SU-DHL-6 (cell line): Measurements from ENCODE around the gene KCTD16.

Experiments
- H2AFZ ChIP-seq: fragments of 200-600 bp; sonication (generic); 2 replicates; pipeline ENCODE4 v1.6.1; 2014; ENCODE audit warnings: low read depth, mild to moderate bottlenecking, moderate library complexity, mixed read lengths, antibody characterized with exemption, low read length; ENCODE audit not compliant: severe bottlenecking
- H3F3A ChIP-seq: fragments of 200-600 bp; shearing (Covaris generic); 2 replicates; pipeline ENCODE4 v1.6.0; 2016; ENCODE audit warnings: antibody characterized with exemption, mild to moderate bottlenecking; ENCODE audit not compliant: insufficient read depth
- H3K27ac ChIP-seq: fragments of 200-600 bp; sonication (generic); 2 replicates; pipeline ENCODE4 v1.5.1; 2016; ENCODE audit warnings: low read depth, mild to moderate bottlenecking, low read length, moderate library complexity, mixed read lengths
- H3K27me3 ChIP-seq: fragments of 200-600 bp; sonication (generic), shearing (Covaris generic); 2 replicates; pipeline ENCODE4 v1.6.0; 2014; ENCODE audit warnings: mild to moderate bottlenecking, low read length
- H3K36me3 ChIP-seq: fragments of 200-600 bp; sonication (generic); 2 replicates; pipeline ENCODE4 v1.6.1; 2014; ENCODE audit warnings: mild to moderate bottlenecking, low read length, mixed read lengths
- H3K4me2 ChIP-seq: fragments of 300-600, 200-600 bp; shearing (Covaris generic), sonication (generic); 2 replicates; pipeline ENCODE4 v1.6.0; 2014; ENCODE audit warnings: low read length, low read depth, mild to moderate bottlenecking; ENCODE audit not compliant: poor library complexity, severe bottlenecking
- H3K4me3 ChIP-seq: fragments of 200-600 bp; sonication (generic); 2 replicates; pipeline ENCODE4 v1.5.1; 2014; ENCODE audit warnings: antibody characterized with exemption, low read length, mild to moderate bottlenecking, mixed read lengths; ENCODE audit not compliant: insufficient read depth, poor library complexity, severe bottlenecking
- H3K79me2 ChIP-seq: fragments of 200-600 bp; sonication (generic); 2 replicates; pipeline ENCODE4 v1.6.1; 2014; ENCODE audit warnings: mild to moderate bottlenecking, low read length, moderate library complexity; ENCODE audit not compliant: insufficient read depth
- H3K9ac ChIP-seq: fragments of 200-600 bp; sonication (generic); 2 replicates; pipeline ENCODE4 v1.7.0; 2014; ENCODE audit warnings: mild to moderate bottlenecking, low read length
- H3K9me2 ChIP-seq: fragments of 200-600 bp; sonication (generic); replicated peaks from 2 replicates; pipeline ENCODE4 v1.6.1; 2014; ENCODE audit warnings: low read length; ENCODE audit not compliant: insufficient read depth
- H3K9me3 ChIP-seq: fragments of 200-600 bp; sonication (generic); 2 replicates; pipeline ENCODE4 v1.6.1; 2014; ENCODE audit warnings: low read length, mixed read lengths; ENCODE audit not compliant: insufficient read depth
- H4K20me1 ChIP-seq: fragments of 200-600 bp; sonication (generic); 2 replicates; pipeline ENCODE4 v1.6.1; 2014; ENCODE audit warnings: low read depth, mild to moderate bottlenecking, antibody characterized with exemption, low read length, moderate library complexity, mixed read lengths
- CTCF ChIP-seq: fragments of 200-600 bp; sonication (generic); IDR thresholded peaks from one replicate; pipeline ENCODE4 v1.5.1; 2017; ENCODE audit warnings: antibody characterized with exemption, mild to moderate bottlenecking, low read length, moderate library complexity; ENCODE audit not compliant: insufficient read depth, poor library complexity, severe bottlenecking
- EZH2phosphoT487 ChIP-seq: fragments of 200-600 bp; sonication (generic), shearing (Covaris generic); conservative IDR thresholded peaks from 2 replicates; pipeline ENCODE4 v1.6.1; 2018; ENCODE audit warnings: mild to moderate bottlenecking, antibody characterized with exemption, low read length, moderate library complexity, mixed read lengths

KCTD16 gene

GRCh38 chr5:144134194-144134826 is 36.4 kb upstream of the KCTD16 start:
- H3K4me3 ChIP-seq, result no peak overlapping the region

DNA sequence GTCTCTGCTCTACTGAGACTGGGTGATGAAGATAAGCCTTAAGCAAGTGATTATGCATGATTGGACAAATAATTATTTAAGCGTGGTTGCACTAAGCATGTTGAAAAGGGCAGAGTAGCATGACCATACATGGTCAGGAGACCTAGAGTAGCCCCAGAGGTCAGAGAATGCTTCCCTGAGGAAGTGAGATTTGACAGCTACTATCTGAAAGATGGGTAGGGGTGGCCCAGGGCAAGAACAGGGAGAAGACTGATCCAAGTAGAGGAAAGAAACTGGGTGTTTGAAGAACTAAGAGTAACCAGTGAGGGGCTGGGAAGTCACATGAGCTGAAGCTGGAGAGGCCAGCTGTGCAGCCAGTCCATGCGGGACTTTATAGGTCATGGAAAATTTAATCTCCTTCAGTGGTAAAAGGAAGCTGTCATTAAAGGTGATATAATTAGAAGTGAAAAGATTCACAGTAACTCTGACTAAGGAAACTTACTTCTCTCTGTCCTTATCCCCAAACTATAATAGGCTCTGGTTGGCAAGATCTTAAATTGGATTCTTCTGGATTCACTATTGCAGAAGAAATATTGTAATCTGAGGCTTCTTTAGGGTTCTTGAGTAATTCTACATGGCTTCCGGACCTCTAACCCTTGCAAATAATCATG is 35.4 kb upstream of the KCTD16 start:
- no peaks in the 10 kb centered on the region for H3K36me3 ChIP-seq
- H3K27ac ChIP-seq, result no peak overlapping the region
- H3K27me3 ChIP-seq, result no peaks in the 10 kb centered on the region
- no peaks in the 10 kb centered on the region for H3K79me2 ChIP-seq
- no peak overlapping the region for H3K4me3 ChIP-seq
- H3K4me2 ChIP-seq, result no peak overlapping the region
- no peaks in the 10 kb centered on the region for H3K9me2 ChIP-seq
- no peak overlapping the region for H2AFZ ChIP-seq
- TF ChIP-seq CTCF (no peak), EZH2phosphoT487 (no peak)
- no peaks in the 10 kb centered on the region for H3K9me3 ChIP-seq
- H4K20me1 ChIP-seq, result no peaks in the 10 kb centered on the region
- H3K9ac ChIP-seq, result no peak overlapping the region
- no peaks in the 10 kb centered on the region for H3F3A ChIP-seq

More at GRCh38 chr5:144134194-144134826, 36.4 kb upstream of the KCTD16 start:
- Histone ChIP-seq H3K36me3 (no peaks in the 10 kb centered on the region), H3K27me3 (no peaks in the 10 kb centered on the region), H4K20me1 (no peaks in the 10 kb centered on the region), H3K4me2 (no peak overlapping the region), H3F3A (no peaks in the 10 kb centered on the region), H3K9ac (no peak overlapping the region), H3K9me3 (no peaks in the 10 kb centered on the region), H3K79me2 (no peaks in the 10 kb centered on the region), H3K27ac (no peak overlapping the region), H3K9me2 (no peaks in the 10 kb centered on the region), H2AFZ (no peak overlapping the region)
- TF ChIP-seq EZH2phosphoT487, result no peak
- TF ChIP-seq CTCF, result no peak

GRCh38 chr5:144139586-144139985 is 31.1 kb upstream of the KCTD16 start:
- H3K27ac ChIP-seq, result no peak overlapping the region
- H3K79me2 ChIP-seq, result no peaks in the 10 kb centered on the region
- no peak overlapping the region for H3K4me2 ChIP-seq
- H3F3A ChIP-seq, result no peaks in the 10 kb centered on the region
- H3K4me3 ChIP-seq, result no peak overlapping the region
- no peaks in the 10 kb centered on the region for H3K27me3 ChIP-seq
- H2AFZ ChIP-seq, result no peak overlapping the region
- TF ChIP-seq CTCF, result no peak
- no peaks in the 10 kb centered on the region for H3K9me3 ChIP-seq
- no peaks in the 10 kb centered on the region for H3K9me2 ChIP-seq
- H3K9ac ChIP-seq, result no peak overlapping the region
- H4K20me1 ChIP-seq, result no peaks in the 10 kb centered on the region
- no peaks in the 10 kb centered on the region for H3K36me3 ChIP-seq
